Measurements from ENCODE around the gene FLNC. TPM values are rescaled to one million over a fixed set of nuclear protein-coding genes. Genes with fewer than 3 reads are reported as not detected.

FLNC gene
- total RNA-seq, 1 experiment from 2014 or later: 8.0 TPM

- TF ChIP-seq NR1H2 (CRISPR knock-in tag; IDR thresholded peaks at IDR 0.05) (no peak), ZBTB21 (CRISPR knock-in tag; IDR thresholded peaks at IDR 0.05; ENCODE audit: borderline replicate concordance) (no peak), ZNF416 (CRISPR knock-in tag; IDR thresholded peaks at IDR 0.05) (no peak), RORB (CRISPR knock-in tag; IDR thresholded peaks at IDR 0.05) (no peak), NR2C2 (CRISPR knock-in tag; IDR thresholded peaks at IDR 0.05) (no peak), ATF6 (CRISPR knock-in tag; IDR thresholded peaks at IDR 0.05) (no peak), E2F4 (CRISPR knock-in tag; IDR thresholded peaks at IDR 0.05; ENCODE audit: borderline replicate concordance, low read depth) (0 out of 2 replicates have a peak, but pooled peaks have one; percentile 39), IRF1 (CRISPR knock-in tag; IDR thresholded peaks at IDR 0.05) (0 out of 2 replicates have a peak, but pooled peaks have one; percentile 52), SMAD3 (CRISPR knock-in tag; IDR thresholded peaks at IDR 0.05; ENCODE audit: borderline replicate concordance) (no peak), NR3C1 (CRISPR knock-in tag; conservative IDR thresholded peaks at IDR 0.05; ENCODE audit: low read depth) (no peak), AR (CRISPR knock-in tag; IDR thresholded peaks at IDR 0.05) (no peak), RELA (CRISPR knock-in tag; IDR thresholded peaks at IDR 0.05; ENCODE audit: borderline replicate concordance) (peak; percentile 64; the same call in 1 of the 2 replicates), NFATC4 (CRISPR knock-in tag; IDR thresholded peaks at IDR 0.05) (no peak), ZNF396 (CRISPR knock-in tag; IDR thresholded peaks at IDR 0.05; ENCODE audit: borderline replicate concordance) (no peak), ZNF671 (CRISPR knock-in tag; IDR thresholded peaks at IDR 0.05) (no peak), E2F1 (CRISPR knock-in tag; IDR thresholded peaks at IDR 0.05) (no peak), ZMAT4 (CRISPR knock-in tag; IDR thresholded peaks at IDR 0.05) (no peak), ZNF317 (CRISPR knock-in tag; IDR thresholded peaks at IDR 0.05; ENCODE audit: borderline replicate concordance, low read depth) (peak; percentile 13; the same call in 1 of the 2 replicates), JAZF1 (CRISPR knock-in tag; IDR thresholded peaks at IDR 0.05) (no peak)
- TF ChIP-seq, protein P1, sequence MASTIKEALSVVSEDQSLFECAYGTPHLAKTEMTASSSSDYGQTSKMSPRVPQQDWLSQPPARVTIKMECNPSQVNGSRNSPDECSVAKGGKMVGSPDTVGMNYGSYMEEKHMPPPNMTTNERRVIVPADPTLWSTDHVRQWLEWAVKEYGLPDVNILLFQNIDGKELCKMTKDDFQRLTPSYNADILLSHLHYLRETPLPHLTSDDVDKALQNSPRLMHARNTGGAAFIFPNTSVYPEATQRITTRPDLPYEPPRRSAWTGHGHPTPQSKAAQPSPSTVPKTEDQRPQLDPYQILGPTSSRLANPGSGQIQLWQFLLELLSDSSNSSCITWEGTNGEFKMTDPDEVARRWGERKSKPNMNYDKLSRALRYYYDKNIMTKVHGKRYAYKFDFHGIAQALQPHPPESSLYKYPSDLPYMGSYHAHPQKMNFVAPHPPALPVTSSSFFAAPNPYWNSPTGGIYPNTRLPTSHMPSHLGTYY (CRISPR knock-in tag; IDR thresholded peaks at IDR 0.05): no peak
- TF ChIP-seq, protein P2, sequence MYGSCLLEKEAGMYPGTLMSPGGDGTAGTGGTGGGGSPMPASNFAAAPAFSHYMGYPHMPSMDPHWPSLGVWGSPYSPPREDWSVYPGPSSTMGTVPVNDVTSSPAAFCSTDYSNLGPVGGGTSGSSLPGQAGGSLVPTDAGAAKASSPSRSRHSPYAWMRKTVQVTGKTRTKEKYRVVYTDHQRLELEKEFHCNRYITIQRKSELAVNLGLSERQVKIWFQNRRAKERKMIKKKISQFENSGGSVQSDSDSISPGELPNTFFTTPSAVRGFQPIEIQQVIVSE (CRISPR knock-in tag; IDR thresholded peaks at IDR 0.05; ENCODE audit: borderline replicate concordance): no peak
- TF ChIP-seq, protein P3, sequence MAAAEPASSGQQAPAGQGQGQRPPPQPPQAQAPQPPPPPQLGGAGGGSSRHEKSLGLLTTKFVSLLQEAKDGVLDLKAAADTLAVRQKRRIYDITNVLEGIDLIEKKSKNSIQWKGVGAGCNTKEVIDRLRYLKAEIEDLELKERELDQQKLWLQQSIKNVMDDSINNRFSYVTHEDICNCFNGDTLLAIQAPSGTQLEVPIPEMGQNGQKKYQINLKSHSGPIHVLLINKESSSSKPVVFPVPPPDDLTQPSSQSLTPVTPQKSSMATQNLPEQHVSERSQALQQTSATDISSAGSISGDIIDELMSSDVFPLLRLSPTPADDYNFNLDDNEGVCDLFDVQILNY (CRISPR knock-in tag; IDR thresholded peaks at IDR 0.05): no peak
- TF ChIP-seq, protein P4, sequence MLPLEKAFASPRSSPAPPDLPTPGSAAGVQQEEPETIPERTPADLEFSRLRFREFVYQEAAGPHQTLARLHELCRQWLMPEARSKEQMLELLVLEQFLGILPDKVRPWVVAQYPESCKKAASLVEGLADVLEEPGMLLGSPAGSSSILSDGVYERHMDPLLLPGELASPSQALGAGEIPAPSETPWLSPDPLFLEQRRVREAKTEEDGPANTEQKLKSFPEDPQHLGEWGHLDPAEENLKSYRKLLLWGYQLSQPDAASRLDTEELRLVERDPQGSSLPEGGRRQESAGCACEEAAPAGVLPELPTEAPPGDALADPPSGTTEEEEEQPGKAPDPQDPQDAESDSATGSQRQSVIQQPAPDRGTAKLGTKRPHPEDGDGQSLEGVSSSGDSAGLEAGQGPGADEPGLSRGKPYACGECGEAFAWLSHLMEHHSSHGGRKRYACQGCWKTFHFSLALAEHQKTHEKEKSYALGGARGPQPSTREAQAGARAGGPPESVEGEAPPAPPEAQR (CRISPR knock-in tag; IDR thresholded peaks at IDR 0.05): no peak
These were observed 39.1 kb downstream of the FLNC start (continued) for GRCh38 chr7:128869138-128869943.

Measured in WTC11 (cell line).